Trophoblast cell (in vitro differentiated cells and primary cell): ENCODE data around the gene GSTT2.
"Not testable (repeated sequence)": the region's sequence is repeated elsewhere in the genome, so short reads cannot be mapped to it uniquely, and the experiment has no call there.

ENCODE experiments used
- DNase-seq, 2 donors: peaks; one replicate each; pipeline ENCODE4 v3.0.0-alpha.2; 2016
- H2AFZ ChIP-seq: 2 replicates; pipeline ENCODE4 v1.6.1; 2013; ENCODE audit warnings: low read length, moderate library complexity, mild to moderate bottlenecking; ENCODE audit not compliant: insufficient read depth, poor library complexity
- H2AK5ac ChIP-seq: 2 replicates; pipeline ENCODE4 v1.6.1; 2013; ENCODE audit warnings: mild to moderate bottlenecking, low read length
- H2BK120ac ChIP-seq: 2 replicates; pipeline ENCODE4 v1.6.1; 2013; ENCODE audit warnings: low read length, mild to moderate bottlenecking, moderate library complexity; ENCODE audit not compliant: insufficient read depth, poor library complexity
- H2BK12ac ChIP-seq: 2 replicates; pipeline ENCODE4 v1.6.1; 2013; ENCODE audit warnings: mild to moderate bottlenecking, low read length, moderate library complexity
- H2BK5ac ChIP-seq: 2 replicates; pipeline ENCODE4 v1.6.1; 2013; ENCODE audit warnings: low read length, low read depth, moderate library complexity, mild to moderate bottlenecking; ENCODE audit not compliant: poor library complexity
- H3K14ac ChIP-seq: 2 replicates; pipeline ENCODE4 v1.6.1; 2013; ENCODE audit warnings: mild to moderate bottlenecking, low read length
- H3K18ac ChIP-seq: 2 replicates; pipeline ENCODE4 v1.6.1; 2013; ENCODE audit warnings: mild to moderate bottlenecking, low read length
- H3K23ac ChIP-seq: 2 replicates; pipeline ENCODE4 v1.6.1; 2013; ENCODE audit warnings: low read length
- H3K27ac ChIP-seq: 2 replicates; pipeline ENCODE4 v1.5.1; 2013; ENCODE audit warnings: low read depth, mild to moderate bottlenecking, inconsistent platforms, low read length, moderate library complexity
- H3K27me3 ChIP-seq: 2 replicates; pipeline ENCODE4 v1.6.1; 2013; ENCODE audit warnings: inconsistent platforms, mild to moderate bottlenecking, low read length, moderate library complexity; ENCODE audit not compliant: insufficient read depth
- H3K36me3 ChIP-seq, 2 experiments: 1 replicate in 1 of 2; 2 replicates in 1 of 2; pipeline ENCODE4 v1.6.1; 2013; ENCODE audit warnings: low read length in 2 of 2, mild to moderate bottlenecking in 2 of 2, moderate library complexity in 1 of 2; ENCODE audit not compliant: insufficient read depth in 2 of 2, control insufficient read depth in 1 of 2
- H3K4ac ChIP-seq: 2 replicates; pipeline ENCODE4 v1.6.1; 2013; ENCODE audit warnings: low read depth, mild to moderate bottlenecking, low read length, moderate library complexity
- H3K4me1 ChIP-seq, 2 experiments: 1 replicate in 1 of 2; 2 replicates in 1 of 2; pipeline ENCODE4 v1.6.1; 2013; ENCODE audit warnings: low read length in 2 of 2, mild to moderate bottlenecking in 2 of 2, moderate library complexity in 1 of 2; ENCODE audit not compliant: insufficient read depth in 2 of 2, control insufficient read depth in 1 of 2
- H3K4me2 ChIP-seq: 2 replicates; pipeline ENCODE4 v1.6.1; 2013; ENCODE audit warnings: inconsistent platforms, mild to moderate bottlenecking, low read length, moderate library complexity
- H3K4me3 ChIP-seq: 2 replicates; pipeline ENCODE4 v1.5.1; 2013; ENCODE audit warnings: mild to moderate bottlenecking, low read depth, low read length, inconsistent platforms
- H3K79me1 ChIP-seq: one replicate; pipeline ENCODE4 v1.6.1; 2013; ENCODE audit warnings: low read length
- H3K79me2 ChIP-seq: 2 replicates; pipeline ENCODE4 v1.6.1; 2013; ENCODE audit warnings: low read length, mild to moderate bottlenecking; ENCODE audit not compliant: control insufficient read depth, insufficient read depth, poor library complexity
- H3K9ac ChIP-seq: 2 replicates; pipeline ENCODE4 v1.6.1; 2013; ENCODE audit warnings: mild to moderate bottlenecking, low read length
- H3K9me3 ChIP-seq: 2 replicates; pipeline ENCODE4 v1.6.1; 2013; ENCODE audit warnings: low read depth, mild to moderate bottlenecking, control low read depth, inconsistent platforms, low read length; ENCODE audit not compliant: insufficient read depth
- H4K12ac ChIP-seq: 2 replicates; pipeline ENCODE4 v1.6.1; 2013; ENCODE audit warnings: low read depth, mild to moderate bottlenecking, low read length, moderate library complexity
- H4K8ac ChIP-seq: 2 replicates; pipeline ENCODE4 v1.6.1; 2013; ENCODE audit warnings: low read depth, mild to moderate bottlenecking, low read length, moderate library complexity
- H4K91ac ChIP-seq: one replicate; pipeline ENCODE4 v1.6.1; 2013; ENCODE audit warnings: low read depth, mild to moderate bottlenecking, low read length, moderate library complexity
- WGBS: extraction: QIAGEN DNeasy Blood & Tissue Kit; methylation state at CpG from one replicate; pipeline ENCODE4 v1.1.7; 2013; ENCODE audit warnings: missing lambda C conversion rate; ENCODE audit not compliant: insufficient read length, insufficient coverage; ENCODE audit errors: extremely low coverage; 5-methylcytosine and 5-hydroxymethylcytosine counted together

Gene GSTT2

DNA sequence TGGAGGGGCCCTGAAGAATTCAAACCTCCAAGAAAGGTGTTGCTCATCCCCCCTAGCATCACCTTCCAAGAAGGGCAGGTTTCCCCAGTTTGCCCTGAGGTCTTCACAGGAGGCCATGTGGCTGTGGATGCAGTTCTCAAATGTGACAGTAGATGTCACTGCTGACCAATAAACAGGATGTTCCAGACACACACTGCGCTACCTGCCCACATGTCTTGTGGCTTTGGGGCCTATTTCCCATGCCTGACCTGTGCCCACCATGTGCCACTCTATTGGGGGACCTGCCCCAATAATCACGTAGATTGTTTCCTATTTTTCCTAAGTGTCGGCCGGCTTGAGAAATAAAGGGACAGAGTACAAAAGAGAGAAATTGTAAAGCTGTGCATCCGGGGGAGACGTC is 4.5 kb downstream of the GSTT2 start:
- no CpG with 5 or more reads among the region's 6 CpGs for WGBS
- H3K79me2 ChIP-seq, result no peaks in the 10 kb centered on the region

DNA sequence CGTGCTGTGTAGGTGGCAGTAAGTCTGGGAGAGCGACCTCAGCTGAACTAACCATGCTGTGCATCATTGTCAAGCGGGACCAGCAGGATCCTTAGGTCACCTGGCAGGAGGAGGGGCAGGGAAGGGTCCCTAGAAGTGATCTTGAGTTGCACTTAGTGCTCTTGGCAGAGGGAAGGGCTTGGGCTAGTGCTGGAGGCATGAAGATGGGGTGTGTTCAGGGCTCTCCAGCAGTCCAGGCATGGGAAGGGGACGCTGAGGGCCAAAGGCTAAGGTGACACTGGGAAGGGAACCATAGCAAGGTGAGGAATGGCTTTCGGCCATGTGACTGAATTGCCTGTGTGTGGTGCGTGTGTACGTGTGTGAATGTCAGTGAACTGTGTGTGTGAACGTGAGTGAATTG is 6.2 kb downstream of the GSTT2 start:
- not testable (repeated sequence) for H3K79me1 ChIP-seq, H2AFZ ChIP-seq, H3K36me3 ChIP-seq, H3K9me3 ChIP-seq, H3K79me2 ChIP-seq, H3K27ac ChIP-seq, H4K12ac ChIP-seq, H3K4me1 ChIP-seq, H3K23ac ChIP-seq, DNase-seq, H3K4me2 ChIP-seq, H3K18ac ChIP-seq, H3K27me3 ChIP-seq, H2BK5ac ChIP-seq, H2AK5ac ChIP-seq, H2BK12ac ChIP-seq, H3K4ac ChIP-seq, H3K14ac ChIP-seq, H4K8ac ChIP-seq, H3K4me3 ChIP-seq, H4K91ac ChIP-seq, H3K9ac ChIP-seq, H2BK120ac ChIP-seq
- no CpG with 5 or more reads among the region's 8 CpGs for WGBS

More for the DNA sequence above, 4.5 kb downstream of the GSTT2 start:
- Histone ChIP-seq H2AK5ac (no peak overlapping the region), H3K23ac (no peak overlapping the region), H3K4me2 (no peak overlapping the region), H4K8ac (no peak overlapping the region), H2AFZ (no peak overlapping the region), H3K14ac (no peak overlapping the region), H3K27ac (no peak overlapping the region), H2BK120ac (no peak overlapping the region), H3K9ac (no peak overlapping the region), H3K36me3 (no peaks in the 10 kb centered on the region), H2BK5ac (no peak overlapping the region), H3K4me1 (no peaks in the 10 kb centered on the region), H2BK12ac (no peak overlapping the region), H3K27me3 (no peaks in the 10 kb centered on the region), H3K18ac (no peak overlapping the region), H3K9me3 (no peaks in the 10 kb centered on the region), H3K4ac (no peak overlapping the region), H3K4me3 (no peak overlapping the region), H3K79me1 (no peaks in the 10 kb centered on the region), H4K91ac (no peak overlapping the region), H4K12ac (no peak overlapping the region)
- peak; percentile 16 to 55 for DNase-seq

DNA sequence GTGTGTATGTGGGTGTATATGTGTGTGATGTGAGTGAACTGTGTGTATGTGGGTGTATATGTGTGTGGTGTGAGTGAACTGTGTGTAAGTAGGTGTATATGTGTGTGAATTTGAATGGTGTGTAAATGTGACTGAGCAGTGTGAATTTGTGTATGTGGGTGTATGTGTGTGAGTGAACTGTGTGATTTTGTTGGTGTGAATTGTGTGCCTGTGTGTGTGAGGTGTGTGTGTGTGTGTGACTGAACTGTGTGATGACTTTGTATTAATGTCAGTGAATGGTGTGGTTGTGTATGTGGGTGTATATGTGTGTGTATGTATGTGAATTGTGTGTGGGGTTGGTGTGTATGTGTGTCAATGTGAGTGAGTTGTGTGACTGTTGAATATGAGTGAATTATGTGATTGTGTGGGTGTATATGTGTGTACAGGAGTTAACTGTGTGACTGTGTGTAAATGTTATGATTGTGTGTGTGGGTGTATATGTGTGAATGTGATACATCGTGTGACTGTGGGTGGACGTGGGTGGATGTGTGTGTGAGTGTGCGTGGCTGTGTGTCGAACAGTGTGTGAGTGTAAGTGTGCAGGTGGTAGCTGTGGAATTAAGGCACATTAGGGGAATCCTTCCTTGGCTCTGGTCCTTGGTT is 6.7 kb downstream of the GSTT2 start:
- no CpG with 5 or more reads among the region's 4 CpGs for WGBS
- not testable (repeated sequence) for H3K23ac ChIP-seq, H3K79me2 ChIP-seq, H2AK5ac ChIP-seq, H2AFZ ChIP-seq, H3K18ac ChIP-seq, H3K4ac ChIP-seq, H4K12ac ChIP-seq, H3K4me1 ChIP-seq, H3K14ac ChIP-seq, H3K4me3 ChIP-seq, H3K9me3 ChIP-seq, DNase-seq, H3K36me3 ChIP-seq, H2BK12ac ChIP-seq, H4K91ac ChIP-seq, H4K8ac ChIP-seq, H2BK120ac ChIP-seq, H3K27ac ChIP-seq, H3K4me2 ChIP-seq, H3K9ac ChIP-seq, H3K79me1 ChIP-seq, H2BK5ac ChIP-seq, H3K27me3 ChIP-seq

DNA sequence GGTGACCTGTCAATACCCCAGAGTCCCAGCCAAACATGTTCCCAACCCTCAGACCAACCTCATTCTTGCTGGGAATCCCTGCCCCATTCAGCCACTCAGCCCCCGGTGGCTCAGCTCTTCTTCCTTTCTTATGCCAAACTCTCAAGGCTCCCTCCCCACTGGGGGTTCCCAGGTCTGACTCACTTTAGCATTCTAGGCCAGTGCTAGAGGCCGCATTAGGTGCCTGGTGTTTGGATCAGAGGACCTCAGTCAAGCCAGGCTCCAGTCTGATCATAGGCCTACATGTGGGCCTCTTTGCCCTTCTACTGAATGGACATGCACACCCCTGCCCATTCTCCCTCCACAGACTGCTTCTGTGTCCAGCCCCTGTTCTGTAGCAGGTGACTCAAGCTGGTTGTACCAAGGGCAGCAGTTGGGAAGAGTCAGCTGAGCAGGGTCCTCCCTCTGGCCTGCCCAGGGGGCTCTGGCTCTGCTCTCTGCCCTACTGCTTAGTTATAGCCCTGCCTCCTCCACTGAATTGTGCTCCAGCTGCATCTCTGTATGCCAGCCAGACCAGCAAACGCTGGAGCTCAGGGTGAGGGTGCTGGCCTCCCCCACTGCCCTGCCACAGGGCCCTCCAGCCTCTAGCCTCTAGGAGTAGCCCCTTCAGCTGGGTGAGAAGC is 9.8 kb downstream of the GSTT2 start:
- H4K8ac ChIP-seq, H2BK120ac ChIP-seq, H3K14ac ChIP-seq, H3K36me3 ChIP-seq, H3K4me3 ChIP-seq, H3K23ac ChIP-seq, H3K4ac ChIP-seq, H3K27me3 ChIP-seq, H2BK12ac ChIP-seq, H3K9me3 ChIP-seq, H3K79me1 ChIP-seq, H2AFZ ChIP-seq, H3K27ac ChIP-seq, H3K18ac ChIP-seq, H2BK5ac ChIP-seq, H4K12ac ChIP-seq, H3K9ac ChIP-seq, H2AK5ac ChIP-seq, H3K79me2 ChIP-seq, H3K4me2 ChIP-seq, H3K4me1 ChIP-seq, DNase-seq, H4K91ac ChIP-seq: not testable (repeated sequence)
- WGBS, result no CpG with 5 or more reads among the region's 3 CpGs
